ENCODE results near the gene PRKCG. TPM values are rescaled to one million over a fixed set of nuclear protein-coding genes. Genes with fewer than 3 reads are reported as not detected.
A peak's percentile ranks its signal among the peaks of the same experiment; 100 is the strongest.

PRKCG gene
- total RNA-seq, 3 donors from 2014 or later, result 0.09 to 0.35 TPM; not detected in 1

DNA sequence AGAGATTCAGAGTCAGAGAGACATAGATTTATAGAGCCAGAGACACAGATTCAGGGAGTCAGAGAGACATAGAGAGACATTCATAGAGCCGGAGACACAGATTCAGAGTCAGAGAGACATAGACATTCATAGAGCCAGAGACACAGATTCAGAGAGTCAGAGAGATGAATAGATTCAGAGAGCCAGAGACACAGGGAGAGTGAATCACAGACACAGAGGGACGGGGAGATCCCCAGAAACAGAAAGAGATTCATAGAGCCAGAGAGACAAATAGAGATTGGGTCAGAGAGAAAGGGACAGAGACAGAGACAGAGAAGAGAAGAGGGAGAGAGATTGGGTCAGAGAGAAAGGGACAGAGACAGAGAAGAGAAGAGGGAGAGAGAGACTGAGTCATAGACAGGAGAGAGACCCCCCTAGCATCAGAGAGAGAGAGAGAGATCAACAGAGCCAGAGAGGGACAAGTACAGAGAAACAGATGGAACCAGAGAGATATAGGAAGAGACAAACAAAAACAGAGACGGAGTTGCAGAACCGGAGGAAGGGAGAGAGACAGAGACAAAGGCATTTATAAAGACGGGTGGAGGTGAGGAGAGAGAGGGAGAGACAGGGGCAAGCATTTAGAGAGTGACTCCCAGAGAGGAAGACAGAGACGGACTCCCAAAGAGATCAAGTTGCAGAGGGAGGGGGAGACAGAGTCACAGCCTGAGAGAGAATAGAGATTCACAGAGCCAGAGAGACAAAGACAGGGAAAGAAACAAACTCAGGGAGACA is 1.1 kb upstream of the PRKCG start:
- Histone ChIP-seq H3K36me3 (ENCODE audit: low read depth) (no peaks in the 10 kb centered on the region), H3K9me3 (no peaks in the 10 kb centered on the region), H3K4me3 (no peak overlapping the region), H3K4me1 (ENCODE audit: low read depth) (peaks cover 22% of the 10 kb centered on the region)
- intact Hi-C loops (cut with DNase I, micrococcal nuclease), result no loop called here
- TF ChIP-seq, protein P1, sequence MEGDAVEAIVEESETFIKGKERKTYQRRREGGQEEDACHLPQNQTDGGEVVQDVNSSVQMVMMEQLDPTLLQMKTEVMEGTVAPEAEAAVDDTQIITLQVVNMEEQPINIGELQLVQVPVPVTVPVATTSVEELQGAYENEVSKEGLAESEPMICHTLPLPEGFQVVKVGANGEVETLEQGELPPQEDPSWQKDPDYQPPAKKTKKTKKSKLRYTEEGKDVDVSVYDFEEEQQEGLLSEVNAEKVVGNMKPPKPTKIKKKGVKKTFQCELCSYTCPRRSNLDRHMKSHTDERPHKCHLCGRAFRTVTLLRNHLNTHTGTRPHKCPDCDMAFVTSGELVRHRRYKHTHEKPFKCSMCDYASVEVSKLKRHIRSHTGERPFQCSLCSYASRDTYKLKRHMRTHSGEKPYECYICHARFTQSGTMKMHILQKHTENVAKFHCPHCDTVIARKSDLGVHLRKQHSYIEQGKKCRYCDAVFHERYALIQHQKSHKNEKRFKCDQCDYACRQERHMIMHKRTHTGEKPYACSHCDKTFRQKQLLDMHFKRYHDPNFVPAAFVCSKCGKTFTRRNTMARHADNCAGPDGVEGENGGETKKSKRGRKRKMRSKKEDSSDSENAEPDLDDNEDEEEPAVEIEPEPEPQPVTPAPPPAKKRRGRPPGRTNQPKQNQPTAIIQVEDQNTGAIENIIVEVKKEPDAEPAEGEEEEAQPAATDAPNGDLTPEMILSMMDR (IDR thresholded peaks at IDR 0.05), result no peak
- DNase-seq (peak in 1 of 3 donors; percentile 1), ATAC-seq (no peak)

- Histone ChIP-seq H3K4me1 (ENCODE audit: low read depth) (peaks cover 22% of the 10 kb centered on the region), H3K36me3 (ENCODE audit: low read depth) (no peaks in the 10 kb centered on the region), H3K4me3 (no peak overlapping the region), H3K9me3 (no peaks in the 10 kb centered on the region)
- DNase-seq, result peak in 2 of 3 donors; percentile 28 to 36
- intact Hi-C loops (cut with DNase I, micrococcal nuclease), result no loop called here
- ATAC-seq, result no peak
- TF ChIP-seq, protein P1 (IDR thresholded peaks at IDR 0.05), result no peak
These were observed 524 bp downstream of the PRKCG start for GRCh38 chr19:53882391-53883050.

- peaks cover 22% of the 10 kb centered on the region for H3K4me1 ChIP-seq (ENCODE audit: low read depth)
- intact Hi-C loops (cut with DNase I, micrococcal nuclease), result no loop called here
- TF ChIP-seq, protein P1 (IDR thresholded peaks at IDR 0.05), result no peak
- ATAC-seq, result no peak
- no peak overlapping the region for H3K4me3 ChIP-seq
- peak in 1 of 3 donors; percentile 31 for DNase-seq
- no peaks in the 10 kb centered on the region for H3K36me3 ChIP-seq (ENCODE audit: low read depth)
- no peaks in the 10 kb centered on the region for H3K9me3 ChIP-seq
These were observed 1.2 kb downstream of the PRKCG start for GRCh38 chr19:53883231-53883661.

- Histone ChIP-seq H3K9me3 (no peaks in the 10 kb centered on the region), H3K4me3 (no peak overlapping the region), H3K36me3 (ENCODE audit: low read depth) (no peaks in the 10 kb centered on the region), H3K4me1 (ENCODE audit: low read depth) (peaks cover 20% of the 10 kb centered on the region)
- DNase-seq (no peak), ATAC-seq (no peak)
- TF ChIP-seq, protein P1 (IDR thresholded peaks at IDR 0.05), result no peak
- intact Hi-C loops (cut with DNase I, micrococcal nuclease), result no loop called here
These were observed 1.7 kb downstream of the PRKCG start for GRCh38 chr19:53883741-53884140.

GRCh38 chr19:53884256-53884655 is 2.3 kb downstream of the PRKCG start:
- Histone ChIP-seq H3K4me1 (ENCODE audit: low read depth) (peaks cover 17% of the 10 kb centered on the region), H3K36me3 (ENCODE audit: low read depth) (no peaks in the 10 kb centered on the region), H3K9me3 (no peaks in the 10 kb centered on the region), H3K4me3 (no peak overlapping the region)
- TF ChIP-seq, protein P1 (IDR thresholded peaks at IDR 0.05), result no peak
- DNase-seq, result peak in 2 of 3 donors; percentile 14 to 35
- ATAC-seq, result no peak
- intact Hi-C loops (cut with DNase I, micrococcal nuclease), result no loop called here

Data from mucosa of descending colon (tissue), 3 donors.